K562 (cell line): ENCODE data around the gene CREB3L4. TPM values are rescaled to one million over a fixed set of nuclear protein-coding genes. Genes with fewer than 3 reads are reported as not detected.

Experiments used
- ARID2 ChIP-seq: fragments of 450-650 bp; IDR thresholded peaks from 2 replicates; pipeline ENCODE4 v1.6.1; 2017; ENCODE audit warnings: antibody characterized with exemption, mild to moderate bottlenecking
- BRCA1 ChIP-seq, 2 experiments: fragments of 450-650 bp in 1 of 2; sonication (generic) in 1 of 2; formaldehyde crosslinking in 1 of 2; IDR thresholded peaks; 2 replicates each; pipeline versions ENCODE4 v1.5.0 to v1.6.1; 2017 to 2020; ENCODE audit warnings: mild to moderate bottlenecking in 1 of 2, missing genetic modification reagents in 1 of 2
- BRD4 ChIP-seq: fragments of 200-600 bp; sonication (generic); IDR thresholded peaks from 2 replicates; pipeline ENCODE4 v1.6.1; 2017; ENCODE audit warnings: inconsistent platforms
- E2F1 ChIP-seq: sonication (generic); formaldehyde crosslinking; IDR thresholded peaks from 2 replicates; pipeline ENCODE4 v1.8.1; 2023; ENCODE audit warnings: mild to moderate bottlenecking, missing genetic modification reagents, moderate library complexity
- FUS ChIP-seq: fragments of 200-400 bp; formaldehyde crosslinking; optimal IDR thresholded peaks from 2 replicates; pipeline ENCODE3; 2017; ENCODE audit warnings: low read depth, low read length
- HINFP ChIP-seq: fragments of 450-650 bp; conservative IDR thresholded peaks from 2 replicates; pipeline ENCODE4 v1.6.1; 2016; ENCODE audit warnings: missing genetic modification characterization, low read depth, mild to moderate bottlenecking, control low read depth, missing compliant biosample characterization
- HIVEP1 ChIP-seq: fragments of 250-450 bp; sonication (Bioruptor Pico); IDR thresholded peaks from 2 replicates; pipeline ENCODE4 v1.4.0; 2020; ENCODE audit warnings: mild to moderate bottlenecking
- IRF9 ChIP-seq: fragments of 450-650 bp; IDR thresholded peaks from 2 replicates; pipeline ENCODE4 v1.6.1; 2016; ENCODE audit warnings: missing biosample characterization, missing genetic modification characterization
- LEF1 ChIP-seq: fragments of 450-650 bp; IDR thresholded peaks from 2 replicates; pipeline ENCODE4 v1.6.1; 2016; ENCODE audit warnings: mild to moderate bottlenecking
- MEF2A ChIP-seq: IDR thresholded peaks from 2 replicates; pipeline ENCODE4 v1.6.1; 2011; ENCODE audit warnings: low read depth, mild to moderate bottlenecking, low read length, moderate library complexity; ENCODE audit not compliant: control insufficient read depth
- NCOA6 ChIP-seq: fragments of 450-650 bp; IDR thresholded peaks from 2 replicates; pipeline ENCODE4 v1.6.1; 2017; ENCODE audit warnings: mild to moderate bottlenecking
- NRF1 ChIP-seq, 2 experiments: fragments of 450-650 bp; IDR thresholded peaks in 1 of 2; conservative IDR thresholded peaks in 1 of 2; 2 replicates each; pipeline ENCODE4 v1.6.1; 2014; ENCODE audit warnings: mild to moderate bottlenecking in 2 of 2
- PURB ChIP-seq: sonication (generic); formaldehyde crosslinking; IDR thresholded peaks from 2 replicates; pipeline ENCODE4 v1.9.0; 2021; ENCODE audit warnings: low read depth, mild to moderate bottlenecking, missing genetic modification reagents
- SMAD3 ChIP-seq: fragments of 450-650 bp; formaldehyde crosslinking; conservative IDR thresholded peaks from 2 replicates; pipeline ENCODE4 v1.4.0; 2020; ENCODE audit warnings: mild to moderate bottlenecking
- SRSF3 ChIP-seq: fragments of 200-400 bp; formaldehyde crosslinking; IDR thresholded peaks from 2 replicates; pipeline ENCODE4 v1.6.1; 2016; ENCODE audit warnings: mild to moderate bottlenecking, low read length, moderate library complexity; ENCODE audit not compliant: insufficient read depth
- UBTF ChIP-seq, 2 experiments: IDR thresholded peaks; 2 replicates each; pipeline ENCODE4 v1.6.1; 2012; ENCODE audit warnings: improper control_type of control experiment in 2 of 2, low read depth in 2 of 2, low read length in 2 of 2, borderline replicate concordance in 1 of 2
- ZNF143 ChIP-seq: sonication (generic); formaldehyde crosslinking; IDR thresholded peaks from 2 replicates; pipeline ENCODE4 v1.9.0; 2022; ENCODE audit warnings: mild to moderate bottlenecking, missing genetic modification reagents
- ZNF583 ChIP-seq: fragments of 250-450 bp; sonication (Bioruptor Pico); IDR thresholded peaks from 2 replicates; pipeline ENCODE4 v1.4.0; 2020
- ZNF589 ChIP-seq: fragments of 200-800 bp; sonication (Bioruptor generic); IDR thresholded peaks from 2 replicates; pipeline ENCODE4 v1.6.1; 2016; ENCODE audit warnings: low read depth, missing genetic modification characterization, missing compliant biosample characterization
- ZSCAN29 ChIP-seq: fragments of 450-650 bp; IDR thresholded peaks from 2 replicates; pipeline ENCODE4 v1.6.1; 2017
- polyA plus RNA-seq, 8 experiments: library from polyadenylated mRNA; depleted of rRNA in 4 of 8; stranded (reverse) in 5 of 8; unstranded in 3 of 8; fragments of >200 nt; fragmentation: Nextera tagmentation in 2 of 8; fragmentation: Illumina TruSeq in 1 of 8; extraction: Ambion mirVana in 2 of 8; extraction: Trizol in 1 of 8; gene quantifications; 2 replicates each; pipeline versions ENCODE4 v1.2.1 to v1.2.3, GENCODE V29; 2011 to 2014; ENCODE audit warnings: inconsistent platforms in 1 of 8, missing spikeins in 1 of 8
- total RNA-seq, 7 experiments: library from RNA; depleted of rRNA in 6 of 7; stranded (reverse); fragments of >200 nt in 6 of 7; fragmentation: Illumina TruSeq in 2 of 7; extraction: Trizol in 2 of 7; gene quantifications; 2 replicates each; pipeline versions ENCODE4 v1.2.1 to v1.2.3, GENCODE V29; 2011 to 2021; ENCODE audit warnings: low replicate concordance in 1 of 7

Gene CREB3L4
- total and polyA plus RNA-seq, 9 of the 15 experiments (the other 6 are each of a cell fraction or from before 2014, with no cell fraction given): 9.9 to 18.6 (median 13.9) TPM

GRCh38 chr1:153963030-153963849 is 4.5 kb upstream of the CREB3L4 start, which contains the start of gene SLC39A1 (continued):
- no peak for TF ChIP-seq SRSF3
- no peak for TF ChIP-seq ZNF583 (CRISPR knock-in tag)
- TF ChIP-seq UBTF (IDR thresholded peaks at IDR 0.05; ENCODE audit: borderline replicate concordance in 1 of 2, low read depth in 2 of 2, low read length in 2 of 2): peak in 1 of 2 experiments; percentile 35; a peak in 1 of 4 replicates
- no peak for TF ChIP-seq PURB (CRISPR knock-in tag)
- TF ChIP-seq ZNF143: 0 out of 2 replicates have a peak, but pooled peaks have one; percentile 8
- peak; percentile 62 to 67 for TF ChIP-seq NRF1 (conservative IDR thresholded peaks at IDR 0.05 in 1 of 2, IDR thresholded peaks at IDR 0.05 in 1 of 2)
- no peak for TF ChIP-seq MEF2A
- TF ChIP-seq ZNF589 (CRISPR knock-in tag): 0 out of 2 replicates have a peak, but pooled peaks have one; percentile 51
- TF ChIP-seq FUS: no peak
- peak; percentile 43; the same call in 1 of the 2 replicates for TF ChIP-seq E2F1 (CRISPR knock-in tag)
- TF ChIP-seq HINFP (tag): no peak
- no peak for TF ChIP-seq LEF1
- TF ChIP-seq BRD4: 0 out of 2 replicates have a peak, but pooled peaks have one; percentile 41
- TF ChIP-seq SMAD3 (CRISPR knock-in tag): no peak
- TF ChIP-seq IRF9 (tag): no peak
- no peak for TF ChIP-seq ARID2
- TF ChIP-seq NCOA6: no peak
- no peak for TF ChIP-seq HIVEP1 (CRISPR knock-in tag)
- no peak for TF ChIP-seq ZSCAN29
- no peak for TF ChIP-seq BRCA1 (IDR thresholded peaks at IDR 0.05)
- TF ChIP-seq BRCA1 (CRISPR knock-in tag; IDR thresholded peaks at IDR 0.05): no peak
